ENCODE data around the gene SSTR5. TPM values are rescaled to one million over a fixed set of nuclear protein-coding genes. Genes with fewer than 3 reads are reported as not detected.

The SSTR5 gene
- polyA plus RNA-seq, 1 experiment, result not detected

- H3K27ac ChIP-seq (ENCODE audit: low read depth, low read length), result no peak overlapping the region
- no peak for TF ChIP-seq CTCF (IDR thresholded peaks at IDR 0.05; ENCODE audit: low read depth, low read length)
- CTCF ChIA-PET, result no interaction called here
- H3K9me3 ChIP-seq (ENCODE audit: control insufficient read depth, insufficient read depth, low read length), result peaks cover 3% of the 10 kb centered on the region; the same call in 1 of the 2 replicates
- H3K27me3 ChIP-seq (ENCODE audit: control insufficient read depth, insufficient read depth, low read length), result peaks cover 20% of the 10 kb centered on the region
- no peak overlapping the region for H3K4me3 ChIP-seq (ENCODE audit: low read depth, low read length)
- no peak for DNase-seq (ENCODE audit: low read depth, low spot score)
- POLR2A ChIA-PET, result interaction anchor here (0.7 kb wide), 1 partner anchor 24 kb away, joined by 3 read pairs; no protein-coding TSS in a partner anchor
Observed at GRCh38 chr16:1047801-1048200, 24.7 kb upstream of the SSTR5 start.

- no peak for TF ChIP-seq CTCF (IDR thresholded peaks at IDR 0.05; ENCODE audit: low read depth, low read length)
- DNase-seq (ENCODE audit: low read depth, low spot score), result no peak
- Histone ChIP-seq H3K4me3 (ENCODE audit: low read depth, low read length) (no peak overlapping the region), H3K27ac (ENCODE audit: low read depth, low read length) (no peak overlapping the region), H3K27me3 (ENCODE audit: control insufficient read depth, insufficient read depth, low read length) (peaks cover 20% of the 10 kb centered on the region), H3K9me3 (ENCODE audit: control insufficient read depth, insufficient read depth, low read length) (no peaks in the 10 kb centered on the region; the same call in 1 of the 2 replicates)
- ChIA-PET CTCF (no interaction called here), POLR2A (no interaction called here)
Observed at GRCh38 chr16:1048442-1049112, 24.0 kb upstream of the SSTR5 start.

- Histone ChIP-seq H3K9me3 (ENCODE audit: control insufficient read depth, insufficient read depth, low read length) (no peaks in the 10 kb centered on the region; the same call in 1 of the 2 replicates), H3K4me3 (ENCODE audit: low read depth, low read length) (no peak overlapping the region), H3K27ac (ENCODE audit: low read depth, low read length) (no peak overlapping the region), H3K27me3 (ENCODE audit: control insufficient read depth, insufficient read depth, low read length) (peaks cover 20% of the 10 kb centered on the region)
- TF ChIP-seq CTCF (IDR thresholded peaks at IDR 0.05; ENCODE audit: low read depth, low read length), result no peak
- DNase-seq (ENCODE audit: low read depth, low spot score), result no peak
- ChIA-PET POLR2A (no interaction called here), CTCF (no interaction called here)
Observed at GRCh38 chr16:1049113-1049975, 23.2 kb upstream of the SSTR5 start.

GRCh38 chr16:1049976-1050247 is 22.6 kb upstream of the SSTR5 start:
- ChIA-PET CTCF (no interaction called here), POLR2A (no interaction called here)
- Histone ChIP-seq H3K27me3 (ENCODE audit: control insufficient read depth, insufficient read depth, low read length) (peaks cover 20% of the 10 kb centered on the region), H3K9me3 (ENCODE audit: control insufficient read depth, insufficient read depth, low read length) (no peaks in the 10 kb centered on the region; the same call in 1 of the 2 replicates), H3K27ac (ENCODE audit: low read depth, low read length) (no peak overlapping the region), H3K4me3 (ENCODE audit: low read depth, low read length) (no peak overlapping the region)
- no peak for TF ChIP-seq CTCF (IDR thresholded peaks at IDR 0.05; ENCODE audit: low read depth, low read length)
- no peak for DNase-seq (ENCODE audit: low read depth, low spot score)

GRCh38 chr16:1050516-1050915 is 22.0 kb upstream of the SSTR5 start:
- CTCF ChIA-PET, result no interaction called here
- DNase-seq (ENCODE audit: low read depth, low spot score), result no peak

More at GRCh38 chr16:1050516-1050915, 22.0 kb upstream of the SSTR5 start:
- H3K27me3 ChIP-seq (ENCODE audit: control insufficient read depth, insufficient read depth, low read length), result peaks cover 15% of the 10 kb centered on the region
- H3K4me3 ChIP-seq (ENCODE audit: low read depth, low read length), result no peak overlapping the region
- POLR2A ChIA-PET, result no interaction called here
- TF ChIP-seq CTCF (IDR thresholded peaks at IDR 0.05; ENCODE audit: low read depth, low read length), result no peak
- H3K27ac ChIP-seq (ENCODE audit: low read depth, low read length), result no peak overlapping the region
- H3K9me3 ChIP-seq (ENCODE audit: control insufficient read depth, insufficient read depth, low read length), result no peaks in the 10 kb centered on the region; the same call in 1 of the 2 replicates

All from AG04450 (cell line).